ENCODE results near the gene NOCT.
"Not testable (repeated sequence)": the region's sequence is repeated elsewhere in the genome, so short reads cannot be mapped to it uniquely, and the experiment has no call there.

The NOCT gene

DNA sequence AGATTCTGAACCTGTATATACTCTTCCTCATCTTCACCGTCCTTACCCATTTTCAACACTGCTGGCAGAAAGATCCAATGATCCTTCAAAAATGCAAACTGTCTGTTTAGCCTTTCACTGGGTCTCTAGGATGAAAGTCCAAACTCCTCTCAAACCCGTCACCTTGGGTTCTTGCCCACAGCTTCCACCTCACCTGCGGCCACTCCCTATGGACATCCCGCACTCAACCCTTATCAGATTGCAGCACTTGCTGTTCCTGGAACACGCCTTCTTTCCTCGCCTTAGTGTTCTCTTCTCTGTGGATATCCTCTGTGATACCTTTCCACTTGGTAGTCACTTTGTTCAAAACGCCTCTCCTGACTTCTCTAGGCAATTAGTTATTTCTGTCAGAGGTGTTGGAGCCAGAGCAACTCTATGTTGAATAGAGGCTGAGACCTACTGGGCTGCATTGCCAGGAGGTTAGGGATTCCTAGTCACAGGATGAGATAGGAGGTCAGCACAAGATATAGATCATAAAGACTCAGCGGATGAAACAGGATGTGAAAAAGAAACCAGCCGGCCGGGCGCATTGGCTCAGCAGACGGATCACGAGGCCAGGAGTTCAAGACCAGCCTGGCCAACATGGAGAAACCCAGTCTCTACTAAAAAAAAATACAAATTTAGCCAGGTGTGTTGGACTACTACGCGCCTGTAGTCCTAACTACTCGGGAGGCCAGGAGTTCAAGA, 4.2 kb upstream of the NOCT start:
- no peak for DNase-seq

- peak in 1 of 3 experiments; percentile 67 for DNase-seq
Observed at GRCh38 chr4:139014371-139015268, 961 bp upstream of the NOCT start.

GRCh38 chr4:139015948-139016471, 429 bp downstream of the NOCT start:
- peak; percentile 30 to 92 (median 83) for DNase-seq

- no peak for DNase-seq
Observed at GRCh38 chr4:139017861-139018260, 2.3 kb downstream of the NOCT start.

DNA sequence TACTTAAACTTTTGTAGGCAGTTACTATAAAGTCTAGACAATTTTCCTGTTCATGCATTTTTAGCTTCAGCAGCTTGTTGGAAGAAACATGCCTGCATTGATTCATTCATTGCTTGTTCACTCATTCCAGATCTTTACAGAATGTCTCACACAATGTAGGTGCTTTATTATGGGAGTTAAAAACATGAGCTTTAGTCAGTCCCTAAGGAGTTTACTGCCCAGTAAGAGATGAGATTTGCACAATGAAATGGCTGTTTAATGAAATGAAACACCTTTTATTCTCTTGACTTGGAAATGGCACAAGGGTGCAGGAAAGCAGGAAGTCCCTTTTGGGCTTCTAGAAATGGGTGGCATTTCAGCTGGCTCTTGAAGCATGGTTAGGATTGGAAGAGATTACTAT, 2.9 kb downstream of the NOCT start:
- no peak for DNase-seq

DNA sequence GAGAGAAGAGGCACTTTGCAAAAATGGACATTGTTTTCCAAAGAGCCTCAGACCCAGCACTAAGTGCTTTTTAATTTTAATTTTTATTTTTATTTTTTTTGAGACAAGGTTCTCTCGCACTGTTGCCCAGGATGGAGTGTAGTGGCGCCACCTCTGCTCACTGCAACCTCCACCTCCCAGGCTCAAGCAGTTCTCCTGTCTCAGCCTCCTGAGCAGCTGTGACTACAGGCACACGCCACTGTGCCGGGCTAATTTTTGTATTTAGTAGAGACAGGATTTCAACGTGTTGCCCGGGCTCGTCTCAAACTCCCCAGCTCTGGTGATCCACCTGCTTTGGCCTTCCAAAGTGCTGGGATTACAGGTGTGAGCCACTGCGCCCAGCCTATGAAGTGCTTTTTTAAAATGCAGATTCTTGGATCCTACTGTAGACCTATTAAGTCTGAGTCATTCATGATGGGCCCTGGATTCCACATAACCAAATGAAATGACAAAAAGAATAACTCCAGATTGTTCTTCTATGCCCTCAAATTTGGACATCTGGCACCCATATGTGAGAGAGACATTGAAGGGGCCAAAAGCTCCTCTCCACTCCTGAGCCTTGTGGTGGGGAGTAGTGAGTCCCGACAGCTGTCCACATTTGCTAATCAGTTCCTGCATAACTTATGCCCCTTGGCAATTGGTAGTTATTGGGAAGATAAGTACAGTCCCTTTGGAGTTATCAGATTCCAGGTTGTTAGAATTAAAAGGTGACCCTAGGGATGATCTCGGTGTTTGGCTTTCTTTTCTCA, 3.6 kb downstream of the NOCT start:
- no peak for DNase-seq

- DNase-seq, result no peak
Observed at GRCh38 chr4:139020384-139020783, 4.8 kb downstream of the NOCT start.

- not testable (repeated sequence) for DNase-seq
Observed at GRCh38 chr4:139021071-139021470, 5.5 kb downstream of the NOCT start.

DNA sequence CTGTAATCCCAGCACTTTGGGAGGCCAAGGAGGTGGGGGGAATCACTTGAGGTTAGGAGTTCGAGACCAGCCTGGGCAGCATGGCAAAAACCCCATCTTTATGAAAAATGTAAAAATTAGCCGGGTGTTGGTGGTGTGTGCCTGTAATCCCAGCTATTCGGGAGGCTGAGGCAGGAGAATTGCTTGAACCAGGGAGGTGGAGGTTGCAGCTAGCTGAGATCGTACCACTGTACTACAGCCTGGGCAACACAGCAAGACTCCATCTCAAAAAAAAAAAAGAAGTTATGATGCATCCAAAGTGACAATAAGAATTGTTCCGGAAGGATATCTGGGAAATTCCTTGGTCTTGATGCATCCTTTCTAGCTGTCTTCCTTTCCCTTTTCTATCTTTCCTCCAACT, 7.3 kb downstream of the NOCT start:
- DNase-seq, result no peak

GRCh38 chr4:139024686-139025085, 9.1 kb downstream of the NOCT start:
- DNase-seq, result no peak

DNA sequence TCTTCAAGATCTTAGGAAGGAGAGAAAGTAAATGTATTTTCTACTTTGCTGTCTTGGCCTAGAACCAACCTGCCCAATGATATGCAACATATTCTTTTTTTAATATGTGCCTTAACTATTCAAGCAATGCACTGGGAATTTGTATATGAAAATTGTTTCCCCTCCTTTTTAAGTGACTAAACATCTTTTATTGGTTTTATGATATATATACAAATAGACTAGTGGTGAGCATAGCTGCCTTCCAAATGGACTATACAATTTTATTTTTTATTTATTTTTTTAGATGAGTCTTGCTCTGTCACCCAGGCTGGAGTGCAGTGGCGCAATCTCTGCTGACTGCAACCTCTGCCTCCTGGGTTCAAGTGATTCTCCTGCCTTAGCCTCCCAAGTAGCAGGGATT, 10.3 kb downstream of the NOCT start:
- DNase-seq, result no peak

DNA sequence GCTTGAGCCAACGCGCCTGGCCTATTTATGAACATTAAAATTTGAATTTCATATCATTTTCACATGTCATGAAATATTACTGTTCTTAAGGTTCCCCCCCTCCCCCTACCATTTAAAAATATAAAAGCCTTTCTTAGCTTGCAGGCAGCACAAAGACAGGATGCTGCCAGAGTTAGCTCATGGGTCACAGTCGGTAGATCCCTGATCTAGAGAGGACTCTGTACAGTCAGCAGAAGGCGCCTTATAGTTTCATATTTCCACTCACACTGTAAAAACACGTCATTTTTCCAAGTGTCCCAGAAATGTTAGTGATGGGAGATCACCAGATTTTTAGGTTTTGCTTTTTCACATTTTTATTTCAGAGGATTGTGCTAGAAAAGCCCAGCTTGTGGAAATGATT, 12.2 kb downstream of the NOCT start:
- DNase-seq, result no peak

- peak in 2 of 3 experiments; percentile 32 to 72 for DNase-seq
Observed at GRCh38 chr4:139028191-139028661, 12.6 kb downstream of the NOCT start.

DNA sequence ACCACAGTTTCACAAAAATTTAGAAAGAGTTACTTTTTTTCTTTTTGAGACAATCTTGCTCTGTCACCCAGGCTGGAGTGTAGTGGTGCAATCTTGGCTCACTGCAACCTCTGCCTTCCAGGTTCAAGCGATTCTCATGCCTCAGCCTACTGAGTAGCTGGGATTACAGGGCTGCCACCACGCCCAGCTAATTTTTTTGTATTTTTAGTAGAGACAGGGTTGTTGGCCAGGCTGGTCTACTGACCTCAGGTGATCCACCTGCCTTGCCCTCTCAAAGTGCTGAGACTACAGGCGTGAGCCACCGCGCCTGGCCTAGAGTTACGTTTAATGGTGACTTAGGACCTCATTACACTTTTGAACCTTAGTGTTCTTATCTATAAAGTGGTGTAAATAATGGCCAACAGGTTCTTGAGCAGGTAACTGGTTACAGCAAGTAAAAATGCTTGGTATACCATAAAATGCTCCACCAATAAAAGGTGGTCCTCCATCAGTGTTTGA, 14.3 kb downstream of the NOCT start:
- DNase-seq, result not testable (repeated sequence)

DNA sequence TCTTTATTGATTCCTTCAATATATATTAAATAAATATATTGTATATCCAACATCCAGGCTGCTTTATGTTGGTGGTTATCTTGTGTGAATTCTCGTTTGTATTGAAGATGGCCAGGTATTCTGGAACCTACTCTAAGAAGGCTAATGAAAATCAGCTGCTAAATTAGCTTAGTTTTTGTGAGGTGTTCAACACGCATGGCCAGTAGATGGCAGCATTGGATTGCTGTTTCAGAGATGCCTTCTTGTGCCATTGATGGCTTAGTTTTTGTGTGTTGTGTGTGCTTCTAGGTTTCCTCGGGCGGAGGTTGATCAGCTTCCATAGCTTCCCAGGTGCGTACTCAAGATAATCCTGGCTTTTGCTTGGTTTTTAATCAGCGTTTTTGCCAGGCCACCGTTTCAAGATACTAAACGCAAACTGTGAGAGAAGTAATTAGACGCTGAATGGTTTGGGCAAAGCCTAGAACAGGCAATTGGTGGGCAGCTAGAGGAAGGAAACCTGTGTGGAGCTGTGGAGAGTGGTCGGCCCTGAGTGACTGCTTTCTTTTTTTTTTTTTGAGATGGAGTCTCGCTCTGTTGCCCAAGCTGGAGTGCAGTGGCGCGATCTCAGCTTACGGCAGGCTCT, 15.1 kb downstream of the NOCT start:
- peak; percentile 51 to 88 (median 60) for DNase-seq

DNA sequence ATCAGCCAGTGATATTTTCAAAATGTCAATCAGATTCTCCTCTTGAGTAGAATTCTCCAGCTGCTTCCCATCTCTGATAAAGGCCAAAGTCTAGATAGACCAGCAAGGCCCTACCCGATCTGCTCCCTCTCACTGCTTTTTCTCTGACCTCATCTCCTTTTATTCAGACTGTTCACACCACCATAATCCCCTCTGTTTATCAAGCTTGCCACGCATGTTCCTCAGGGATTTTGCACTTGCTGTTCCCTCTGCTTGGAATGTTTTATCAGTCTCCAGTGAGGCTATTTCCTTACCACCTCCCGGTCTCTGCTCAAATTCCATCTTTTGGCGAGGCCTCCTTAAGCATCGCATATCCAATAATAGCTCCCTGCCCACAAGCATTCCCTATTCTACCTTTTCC, 20.1 kb downstream of the NOCT start:
- DNase-seq, result no peak

GRCh38 chr4:139036885-139037284, 21.3 kb downstream of the NOCT start:
- no peak for DNase-seq

GRCh38 chr4:139038874-139039443, 23.4 kb downstream of the NOCT start:
- no peak for DNase-seq

DNA sequence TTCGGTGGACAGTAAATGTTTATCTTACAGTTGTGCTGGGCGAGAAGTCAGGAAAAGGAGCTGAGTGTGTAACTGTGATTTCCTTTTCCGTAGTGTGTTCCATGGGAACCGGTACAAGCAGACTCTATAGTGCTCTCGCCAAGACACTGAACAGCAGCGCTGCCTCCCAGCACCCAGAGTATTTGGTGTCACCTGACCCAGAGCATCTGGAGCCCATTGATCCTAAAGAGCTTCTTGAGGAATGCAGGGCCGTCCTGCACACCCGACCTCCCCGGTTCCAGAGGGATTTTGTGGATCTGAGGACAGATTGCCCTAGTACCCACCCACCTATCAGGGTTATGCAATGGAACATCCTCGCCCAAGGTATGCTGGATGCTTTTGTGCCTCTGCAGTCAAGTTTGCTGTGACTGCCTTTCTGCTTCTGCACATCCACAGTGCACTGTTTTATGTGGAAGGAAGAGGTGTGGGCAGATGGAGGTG, 27.4 kb downstream of the NOCT start:
- DNase-seq, result no peak

DNA sequence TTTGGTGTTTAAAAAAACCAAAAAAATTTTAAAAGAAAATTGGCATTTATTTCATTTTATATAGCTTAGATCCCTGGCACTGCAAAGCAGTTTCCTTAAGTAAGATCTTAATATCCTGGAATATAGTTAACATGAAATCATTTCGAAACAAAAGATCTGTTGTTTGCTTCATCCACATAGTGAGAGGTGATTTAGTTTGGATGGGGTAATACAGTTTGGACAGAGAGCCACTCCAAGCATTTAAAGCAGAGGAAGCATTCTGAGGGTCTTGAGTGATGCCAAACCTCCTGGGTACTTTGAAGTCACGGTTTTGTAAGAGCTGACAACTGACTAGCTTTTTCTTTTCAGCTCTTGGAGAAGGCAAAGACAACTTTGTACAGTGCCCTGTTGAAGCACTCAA, 28.7 kb downstream of the NOCT start:
- DNase-seq, result no peak

DNA sequence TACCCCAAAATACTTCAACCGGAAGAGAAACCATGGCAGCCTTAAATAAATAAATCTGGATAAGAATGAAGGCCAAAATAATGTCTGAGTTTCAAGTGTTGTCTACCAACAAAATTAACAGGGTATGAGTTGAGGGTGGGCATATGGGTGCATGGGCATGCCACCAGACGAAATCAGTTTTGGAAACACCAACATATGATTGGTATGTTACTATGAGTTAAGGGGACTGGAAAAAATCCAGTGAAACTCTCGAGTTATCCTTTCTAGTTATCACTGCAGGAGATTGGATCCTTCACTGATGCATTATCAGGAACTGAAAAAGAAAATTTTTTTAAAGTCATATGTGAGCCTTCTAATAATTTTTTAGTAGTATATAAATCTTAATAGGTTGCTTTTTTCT, 32.4 kb downstream of the NOCT start:
- DNase-seq, result no peak

- no peak for DNase-seq
Observed at GRCh38 chr4:139050446-139050845, 34.9 kb downstream of the NOCT start.

Measured in NCI-H1417 (cell line).